ENCODE results near the gene ATP8B1.
"Not testable (repeated sequence)": the region's sequence is repeated elsewhere in the genome, so short reads cannot be mapped to it uniquely, and the experiment has no call there.

ATP8B1 gene

GRCh38 chr18:57655740-57656139, 147.4 kb downstream of the ATP8B1 start:
- DNase-seq = no peak

- no peak for DNase-seq
These were observed 151.2 kb downstream of the ATP8B1 start for GRCh38 chr18:57651914-57652313.

- DNase-seq = no peak
These were observed 153.3 kb downstream of the ATP8B1 start for GRCh38 chr18:57649556-57650500.

DNA sequence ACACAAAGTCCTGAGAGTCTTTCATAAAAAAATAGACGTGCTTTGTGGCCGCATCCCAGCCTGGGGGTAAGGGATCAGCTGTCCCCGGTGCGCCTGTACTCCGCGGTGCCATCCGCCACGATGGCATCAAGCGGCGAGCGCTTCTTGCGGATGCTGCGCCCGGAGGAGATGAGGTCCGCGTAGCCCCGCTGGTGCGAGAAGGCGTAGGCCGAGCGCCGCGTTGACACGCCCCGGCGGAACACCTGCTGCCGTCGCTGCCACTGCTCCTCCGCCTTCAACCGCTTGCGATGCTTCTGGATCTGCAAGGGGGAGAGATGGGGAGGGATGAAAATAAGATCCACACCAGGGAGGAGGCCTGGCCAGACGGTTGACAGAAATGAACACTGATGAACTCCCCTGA, 154.7 kb downstream of the ATP8B1 start:
- no peak for DNase-seq

- DNase-seq = no peak
These were observed 158.6 kb downstream of the ATP8B1 start for GRCh38 chr18:57644540-57644939.

DNA sequence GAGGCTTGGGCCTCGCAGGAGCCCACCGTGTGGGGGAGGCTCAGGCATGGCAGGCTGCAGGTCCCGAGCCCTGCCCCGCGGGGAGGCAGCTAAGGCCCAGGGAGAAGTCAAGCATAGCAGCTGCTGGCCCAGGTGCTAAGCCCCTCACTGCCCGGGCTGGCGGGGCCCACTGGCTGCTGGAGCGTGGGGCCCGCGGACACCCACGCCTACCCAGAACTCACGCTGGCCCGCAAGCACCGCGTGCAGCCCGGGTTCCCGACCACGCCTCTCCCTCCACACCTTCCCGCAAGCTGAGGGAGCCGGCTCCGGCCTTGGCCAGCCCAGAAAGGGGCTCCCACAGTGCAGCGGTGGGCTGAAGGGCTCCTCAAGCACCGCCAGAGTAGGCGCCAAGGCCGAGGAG, 159.4 kb downstream of the ATP8B1 start:
- DNase-seq = not testable (repeated sequence)

GRCh38 chr18:57642462-57642861, 160.7 kb downstream of the ATP8B1 start:
- not testable (repeated sequence) for DNase-seq

DNA sequence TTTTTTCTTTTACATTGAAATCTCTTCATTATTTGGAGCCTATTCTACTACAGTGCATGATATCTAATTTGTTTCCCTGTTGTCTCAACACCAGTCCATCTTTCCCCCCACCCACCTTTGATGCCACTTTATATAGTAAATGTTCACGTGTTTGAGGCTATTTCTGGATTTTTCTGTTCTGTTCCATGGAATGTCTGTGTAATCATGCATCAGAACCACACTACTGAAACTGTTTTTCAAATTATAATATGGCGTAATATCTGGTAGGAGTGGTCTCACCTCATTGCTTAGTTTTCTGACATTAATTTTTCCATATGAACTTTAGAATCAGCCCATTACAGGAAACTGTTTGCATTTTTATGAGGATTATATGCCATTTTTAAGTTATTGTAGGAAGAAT, 162.4 kb downstream of the ATP8B1 start:
- no peak for DNase-seq

DNA sequence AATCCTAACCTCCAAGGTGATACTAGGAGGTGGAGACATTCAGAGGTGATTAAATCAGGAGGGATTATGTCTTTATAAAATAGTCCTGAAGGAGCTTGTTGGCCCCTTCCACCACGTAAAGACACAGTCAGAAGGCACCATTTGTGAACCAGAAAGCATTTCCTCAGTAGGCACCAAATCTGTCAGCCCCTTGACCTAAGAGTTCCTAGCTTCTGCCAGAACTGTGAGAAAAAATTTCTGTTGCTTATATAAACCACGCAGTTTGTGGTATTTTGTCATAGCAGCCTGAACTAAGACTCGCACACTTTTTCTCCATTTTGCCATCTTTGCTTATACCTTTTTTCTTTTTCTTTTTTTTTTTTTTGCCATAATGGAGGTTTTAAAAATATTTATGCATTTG, 162.9 kb downstream of the ATP8B1 start:
- no peak for DNase-seq

DNA sequence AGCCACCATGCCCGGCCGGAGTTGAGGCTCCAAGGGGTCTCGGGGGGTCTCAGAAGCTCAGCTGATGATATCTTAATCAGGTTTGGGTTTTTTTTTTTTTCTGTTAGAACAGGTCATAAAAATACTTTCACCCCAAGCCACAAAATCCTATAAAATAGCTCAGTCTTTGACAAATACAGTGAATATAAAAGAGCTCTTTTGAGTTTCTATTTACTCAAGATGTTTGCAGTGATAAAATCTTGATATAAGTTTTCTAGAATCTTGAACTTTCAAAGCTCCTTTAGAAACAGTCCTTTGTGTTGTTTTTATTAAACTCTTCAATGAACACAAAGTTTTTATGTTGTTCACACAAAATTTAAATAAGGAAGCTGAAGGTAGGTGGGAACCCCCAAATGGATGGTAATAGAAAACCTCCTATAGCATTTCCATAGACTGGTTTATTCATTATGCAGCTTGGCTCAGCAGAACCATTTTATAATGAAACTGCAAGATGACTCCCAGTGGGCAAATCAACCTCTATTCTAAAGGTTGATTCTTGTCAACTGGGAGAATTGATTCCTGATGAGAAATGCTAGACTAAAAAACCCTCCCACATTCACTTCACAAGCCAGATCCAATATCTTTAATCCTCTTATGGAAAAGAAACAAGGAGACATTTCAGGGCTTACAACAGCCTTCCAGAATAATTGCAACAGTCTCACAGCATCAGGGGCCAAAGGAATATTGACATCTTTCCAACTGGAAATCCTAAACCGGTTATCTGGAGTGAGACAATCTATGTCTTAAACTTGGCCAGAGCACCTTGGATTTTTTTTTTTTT, 167.9 kb downstream of the ATP8B1 start:
- no peak for DNase-seq

GRCh38 chr18:57631697-57632096, 171.4 kb downstream of the ATP8B1 start:
- no peak for DNase-seq

DNA sequence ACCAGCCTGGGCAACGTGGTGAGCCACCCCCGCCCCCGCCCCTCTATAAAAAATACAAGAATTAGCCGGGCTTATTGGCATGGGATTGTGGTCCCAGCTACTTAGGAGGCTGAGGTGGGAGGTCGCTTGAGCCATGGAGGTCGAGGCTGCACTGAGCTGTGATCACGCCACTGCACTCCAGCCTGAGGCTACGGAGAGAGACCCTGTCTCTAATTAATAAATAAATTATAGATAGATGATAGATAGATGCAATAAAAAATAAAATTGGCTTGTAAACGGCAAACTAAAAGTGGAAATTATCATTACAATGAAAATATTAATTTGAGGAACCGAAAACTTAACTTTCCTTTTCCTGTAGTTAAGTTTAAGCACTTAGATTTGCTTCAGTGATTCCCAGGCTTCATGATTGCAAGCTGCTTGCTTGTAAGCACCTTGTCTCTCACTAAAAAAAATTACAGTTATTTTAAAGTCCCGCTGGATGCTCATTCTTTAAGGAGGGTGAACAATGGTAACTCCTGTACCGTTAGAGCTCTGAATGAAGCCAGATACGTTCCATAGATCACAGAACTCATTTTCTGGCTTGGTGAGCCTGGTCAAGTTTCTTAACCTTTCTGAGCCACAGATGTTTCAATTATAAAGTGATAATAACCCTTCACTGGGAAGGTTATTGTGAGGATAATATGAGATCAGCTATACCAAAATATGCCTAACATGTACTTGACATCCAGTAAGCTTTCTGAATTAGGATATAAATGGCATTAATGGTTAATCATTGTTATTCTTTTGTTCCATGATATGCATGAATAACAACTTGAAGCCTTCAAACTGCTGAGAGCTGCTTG, 172.1 kb downstream of the ATP8B1 start:
- no peak for DNase-seq

DNA sequence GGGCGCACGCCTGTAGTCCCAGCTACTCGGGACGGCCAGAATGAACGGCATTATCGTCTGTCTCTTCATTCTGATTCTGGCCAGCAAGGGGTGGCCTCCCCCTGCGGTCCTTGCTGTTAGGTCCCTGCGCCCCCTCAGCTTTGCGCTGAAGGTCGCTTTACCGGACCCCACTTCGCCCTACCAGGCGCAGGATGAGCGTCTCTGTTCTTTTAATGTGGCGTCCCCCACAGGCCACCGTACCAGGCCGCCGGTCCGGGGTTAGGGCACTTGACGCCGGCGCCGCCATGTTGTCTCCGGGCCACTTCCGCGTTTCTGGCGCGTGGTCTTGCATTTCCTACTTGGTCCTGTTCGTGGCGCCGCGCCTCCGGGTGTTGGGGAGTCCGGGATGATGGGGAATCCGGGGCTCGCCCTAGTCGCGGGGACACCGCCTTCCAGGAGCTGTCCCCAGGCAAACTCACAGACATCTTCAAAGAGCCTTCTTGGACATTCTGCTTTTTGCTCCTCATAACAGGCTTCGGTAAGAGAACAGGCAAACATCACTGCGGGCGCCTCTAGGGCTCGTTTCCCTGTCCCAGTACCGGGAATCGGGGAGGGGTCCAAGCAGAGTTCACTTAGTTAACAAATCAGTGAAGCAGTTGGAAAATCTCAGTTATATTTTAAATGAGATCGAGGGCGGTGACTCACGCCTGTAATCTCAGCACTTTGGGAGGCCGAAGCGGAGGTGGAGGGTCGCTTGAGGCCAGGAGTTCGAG, 172.9 kb downstream of the ATP8B1 start:
- peak; percentile 95 for DNase-seq

DNA sequence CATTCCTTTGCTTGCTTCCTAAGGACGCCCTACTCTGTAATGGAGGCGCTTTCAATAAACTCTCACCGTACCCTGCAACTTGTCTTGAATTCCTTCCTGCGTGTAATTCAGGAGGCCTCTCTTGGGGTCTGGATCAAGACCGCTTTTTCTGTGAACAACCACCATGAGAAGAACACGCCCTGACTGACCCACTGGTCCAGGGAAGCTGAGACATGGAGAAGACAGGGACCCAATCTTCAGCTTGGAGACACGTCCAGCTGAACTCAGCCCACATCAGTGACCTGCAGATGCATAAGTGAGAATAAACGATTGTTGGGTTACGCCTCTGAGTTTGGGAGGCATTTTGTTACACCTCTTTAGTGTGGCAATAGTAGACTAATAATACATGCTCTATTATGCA, 173.7 kb downstream of the ATP8B1 start:
- DNase-seq = no peak

- DNase-seq = no peak
These were observed 175.6 kb downstream of the ATP8B1 start for GRCh38 chr18:57627488-57627887.

- DNase-seq = no peak
These were observed 178.1 kb downstream of the ATP8B1 start for GRCh38 chr18:57624988-57625387.

GRCh38 chr18:57621246-57621604, 181.9 kb downstream of the ATP8B1 start:
- DNase-seq = no peak

- DNase-seq = no peak
These were observed 183.2 kb downstream of the ATP8B1 start for GRCh38 chr18:57619876-57620275.

DNA sequence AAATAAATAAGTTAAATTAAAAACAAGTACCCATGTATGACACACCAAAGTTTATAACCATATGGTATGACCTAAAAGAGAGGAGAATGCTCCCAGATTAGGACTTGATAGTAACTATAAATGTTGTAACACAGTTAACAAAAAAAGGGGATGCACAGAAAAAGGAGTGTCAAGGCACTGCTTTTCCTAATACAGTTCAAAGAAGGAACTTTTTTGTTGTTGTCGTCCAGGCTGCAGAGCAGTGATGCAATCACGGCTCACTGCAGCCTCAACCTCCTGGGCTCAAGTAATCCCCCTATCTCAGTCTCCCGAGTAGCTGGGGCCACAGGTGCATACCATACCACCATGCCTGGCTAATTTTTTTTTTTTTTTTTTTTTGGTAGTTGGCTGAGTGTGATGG, 184.2 kb downstream of the ATP8B1 start:
- DNase-seq = no peak

DNA sequence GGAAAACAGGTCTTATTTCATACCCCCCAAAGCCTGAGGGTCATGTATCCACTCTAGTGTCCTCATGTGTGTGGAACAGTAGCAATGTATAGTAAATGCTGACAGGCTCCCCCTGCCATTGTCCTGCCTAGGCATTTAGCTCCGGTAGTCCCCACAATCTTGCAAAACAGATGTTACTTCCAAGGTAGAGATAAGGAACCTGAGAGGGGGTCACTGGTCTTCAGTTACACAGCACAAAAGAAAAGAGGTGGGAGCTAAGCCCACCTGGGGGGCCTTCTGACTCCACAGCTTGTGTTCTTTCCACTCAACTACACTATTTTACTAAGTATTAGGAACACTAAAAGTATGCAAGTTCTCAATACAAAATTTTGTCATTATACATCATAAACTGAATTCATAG, 199.2 kb downstream of the ATP8B1 start:
- DNase-seq = no peak
